Right lobe of liver (tissue), 4 donors: ENCODE data around the gene TNPO2.

Source experiments
- CTCF ChIP-seq, 4 donors: fragments of 200-600 bp in 3 of 4; fragments of 450-650 bp in 1 of 4; IDR thresholded peaks; one replicate each; pipeline versions ENCODE4 v1.5.1 to v1.8.0; 2016 to 2022; ENCODE audit warnings: antibody characterized with exemption in 4 of 4, mild to moderate bottlenecking in 2 of 4
- POLR2A ChIP-seq: fragments of 450-650 bp; IDR thresholded peaks from one replicate; pipeline ENCODE4 v1.6.1; 2017; ENCODE audit warnings: antibody characterized with exemption, mild to moderate bottlenecking
- donor health status: DM: no; HTN: no; CAD: no.
- donor health status: DM: no; HTN: no; CAD: no.
- donor health status: DM: no; HTN: yes; CAD: no.

- no peak for TF ChIP-seq CTCF (IDR thresholded peaks at IDR 0.05)
- no peak for TF ChIP-seq POLR2A
Measured at GRCh38 chr19:12660980-12661379, 62.8 kb downstream of the TNPO2 start.
